Sigmoid colon (tissue), 4 donors: ENCODE results near the gene PRSS8.

Experiments
- CTCF ChIP-seq, 4 experiments: fragments of 450-650 bp in 3 of 4; fragments of 200-600 bp in 1 of 4; IDR thresholded peaks; one replicate each; pipeline ENCODE4 v1.5.1; 2016 to 2019; ENCODE audit warnings: antibody characterized with exemption in 4 of 4, mild to moderate bottlenecking in 3 of 4, moderate library complexity in 2 of 4
- EP300 ChIP-seq, 4 donors: sonication (generic); formaldehyde crosslinking; IDR thresholded peaks; one replicate each; pipeline ENCODE4 v1.6.1; 2017; ENCODE audit warnings: antibody characterized with exemption in 4 of 4
- POLR2A ChIP-seq, 2 donors: fragments of 450-650 bp; IDR thresholded peaks; one replicate each; pipeline ENCODE4 v1.6.1; 2016; ENCODE audit warnings: antibody characterized with exemption in 2 of 2, mild to moderate bottlenecking in 2 of 2, moderate library complexity in 2 of 2
- POLR2AphosphoS5 ChIP-seq, 4 donors: sonication (generic); formaldehyde crosslinking; IDR thresholded peaks; one replicate each; pipeline ENCODE4 v1.6.1; 2017; ENCODE audit warnings: antibody characterized with exemption in 4 of 4

- no peak for TF ChIP-seq EP300 (IDR thresholded peaks at IDR 0.05)
- TF ChIP-seq CTCF (IDR thresholded peaks at IDR 0.05): no peak
- no peak for TF ChIP-seq POLR2AphosphoS5 (IDR thresholded peaks at IDR 0.05)
- no peak for TF ChIP-seq POLR2A (IDR thresholded peaks at IDR 0.05)
These were observed 12.0 kb upstream of the PRSS8 start for GRCh38 chr16:31147574-31147973.
